Measurements from ENCODE around the gene CARD6. TPM values are rescaled to one million over a fixed set of nuclear protein-coding genes. Genes with fewer than 3 reads are reported as not detected.

Gene CARD6
- total RNA-seq, 1 experiment from 2014 or later: 5.6 TPM

DNA sequence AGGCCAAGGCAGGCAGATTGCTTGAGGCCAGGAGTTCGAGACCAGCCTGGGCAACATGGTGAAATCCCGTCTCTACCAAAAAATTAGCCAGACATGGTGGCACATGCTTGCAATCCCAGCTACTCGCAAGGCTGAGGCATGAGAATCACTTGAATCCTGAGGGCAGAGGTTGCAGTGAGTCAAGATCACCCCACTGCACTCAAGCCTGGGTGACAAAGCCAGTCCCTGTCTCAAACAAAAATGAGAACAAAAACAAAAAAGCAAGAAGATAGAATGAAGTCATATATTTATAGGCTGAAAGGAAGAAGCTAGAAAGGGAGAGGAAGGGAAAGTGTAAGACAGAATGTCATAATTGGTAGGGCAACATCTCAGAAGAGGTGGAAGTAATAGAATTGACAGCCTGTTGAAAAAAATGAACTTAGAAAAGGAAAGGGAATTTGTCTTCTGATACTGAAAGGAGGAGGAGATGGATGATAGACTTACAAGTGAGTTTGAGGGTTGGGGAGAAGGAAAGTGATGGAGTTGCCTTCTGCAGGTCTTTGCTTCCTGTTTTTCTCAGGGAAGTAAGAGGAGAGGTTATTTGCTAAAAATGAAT is 32.2 kb downstream of the CARD6 start:
- no peak for TF ChIP-seq CTCF (IDR thresholded peaks at IDR 0.05; ENCODE audit: unreplicated experiment)
- CTCF ChIA-PET: interaction anchor here (0.5 to 1.2 kb wide), 2 partner anchors 39 to 1197 kb away, joined by 3 to 4 read pairs; no protein-coding TSS in a partner anchor
- peaks cover 8% of the 10 kb centered on the region for H3K4me1 Mint-ChIP-seq (ENCODE audit: insufficient read depth, unreplicated experiment)
- no peak overlapping the region for H3K27ac Mint-ChIP-seq (ENCODE audit: low read depth, unreplicated experiment)
- no peak for DNase-seq (ENCODE audit: unreplicated experiment)
- no peaks in the 10 kb centered on the region for H3K27me3 Mint-ChIP-seq (ENCODE audit: insufficient read depth, unreplicated experiment)
- no TSS peak for BruUV-seq (replicated peaks)
- peaks cover 14% of the 10 kb centered on the region for H3K9me3 Mint-ChIP-seq (ENCODE audit: unreplicated experiment)
- POLR2A ChIA-PET: interaction anchor here (0.7 kb wide), 1 partner anchor 183 kb away, joined by 4 read pairs; no protein-coding TSS in a partner anchor
- H3K36me3 Mint-ChIP-seq (ENCODE audit: insufficient read depth, unreplicated experiment): no peaks in the 10 kb centered on the region
- intact Hi-C loops (cut with micrococcal nuclease): no loop called here
- no peak overlapping the region for H3K4me3 Mint-ChIP-seq (ENCODE audit: unreplicated experiment)

DNA sequence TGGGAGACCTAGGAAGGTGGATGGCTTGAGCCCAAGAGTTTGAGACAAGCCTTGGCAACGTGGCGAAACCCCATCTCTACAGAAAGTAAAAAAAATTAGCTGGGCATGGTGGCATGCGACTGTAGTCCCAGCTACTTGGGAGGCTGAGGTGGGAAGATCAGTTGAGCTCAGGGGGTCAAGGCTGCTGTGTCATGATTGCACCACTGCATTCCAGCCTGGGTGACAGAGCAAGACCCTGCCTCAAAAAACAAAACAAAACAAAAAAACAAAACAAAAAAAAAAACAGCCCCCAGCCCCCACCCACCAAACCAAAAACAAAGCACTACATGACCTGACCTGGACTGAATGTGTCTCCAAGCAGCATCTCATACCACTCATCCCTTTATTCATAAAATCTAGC is 34.8 kb downstream of the CARD6 start:
- TF ChIP-seq CTCF (IDR thresholded peaks at IDR 0.05; ENCODE audit: unreplicated experiment): no peak
- H3K27ac Mint-ChIP-seq (ENCODE audit: low read depth, unreplicated experiment): no peak overlapping the region
- ChIA-PET POLR2A (interaction anchor here (1.6 kb wide), 1 partner anchor 34 kb away, joined by 4 read pairs; the partner anchor contains the start of gene CARD6), CTCF (interaction anchor here (1.0 kb wide), 1 partner anchor 13 kb away, joined by 4 read pairs; no protein-coding TSS in a partner anchor)
- intact Hi-C loops (cut with micrococcal nuclease): loop anchor here (5.0 kb wide), 1 partner anchor 929 kb away; no protein-coding TSS in a partner anchor
- H3K27me3 Mint-ChIP-seq (ENCODE audit: insufficient read depth, unreplicated experiment): no peaks in the 10 kb centered on the region
- H3K9me3 Mint-ChIP-seq (ENCODE audit: unreplicated experiment): peaks cover 14% of the 10 kb centered on the region
- BruUV-seq (replicated peaks): no TSS peak
- no peak for DNase-seq (ENCODE audit: unreplicated experiment)
- peaks cover 3% of the 10 kb centered on the region for H3K4me1 Mint-ChIP-seq (ENCODE audit: insufficient read depth, unreplicated experiment)
- H3K4me3 Mint-ChIP-seq (ENCODE audit: unreplicated experiment): no peak overlapping the region
- H3K36me3 Mint-ChIP-seq (ENCODE audit: insufficient read depth, unreplicated experiment): no peaks in the 10 kb centered on the region

GRCh38 chr5:40877371-40877988 is 36.3 kb downstream of the CARD6 start:
- intact Hi-C loops (cut with micrococcal nuclease): loop anchor here (5.0 kb wide), 1 partner anchor 930 kb away; no protein-coding TSS in a partner anchor
- peaks cover 14% of the 10 kb centered on the region for H3K9me3 Mint-ChIP-seq (ENCODE audit: unreplicated experiment)
- H3K27me3 Mint-ChIP-seq (ENCODE audit: insufficient read depth, unreplicated experiment): no peaks in the 10 kb centered on the region
- DNase-seq (ENCODE audit: unreplicated experiment): peak; percentile 32
- TF ChIP-seq CTCF (IDR thresholded peaks at IDR 0.05; ENCODE audit: unreplicated experiment): no peak
- no peak overlapping the region for H3K4me3 Mint-ChIP-seq (ENCODE audit: unreplicated experiment)
- no peak overlapping the region for H3K27ac Mint-ChIP-seq (ENCODE audit: low read depth, unreplicated experiment)
- ChIA-PET POLR2A (interaction anchor here (0.6 kb wide), 1 partner anchor 917 kb away, joined by 3 read pairs; no protein-coding TSS in a partner anchor), CTCF (interaction anchor here (0.7 to 2.0 kb wide), 4 partner anchors 11 to 1296 kb away, joined by 3 to 9 read pairs (median 4); no protein-coding TSS in a partner anchor)
- no peaks in the 10 kb centered on the region for H3K4me1 Mint-ChIP-seq (ENCODE audit: insufficient read depth, unreplicated experiment)
- no peaks in the 10 kb centered on the region for H3K36me3 Mint-ChIP-seq (ENCODE audit: insufficient read depth, unreplicated experiment)
- no TSS peak for BruUV-seq (replicated peaks)
